Endothelial cell of umbilical vein (primary cell): ENCODE measurements around the gene VWA8. TPM values are rescaled to one million over a fixed set of nuclear protein-coding genes. Genes with fewer than 3 reads are reported as not detected.

ENCODE experiments used
- BruUV-seq: library from RNA; stranded (reverse); fragments of 400-500 nt; replicated peaks from 2 replicates; lab custom pipeline; 2021; lab: Mats Ljungman, UMichigan
- CTCF ChIA-PET: fragments of 300-600, 350-600 bp; sonication (Branson Sonifier 250); formaldehyde crosslinking; loops from one replicate; lab custom pipeline; 2021; ENCODE audit warnings: antibody characterized with exemption, inconsistent platforms; lab: Charles Lee
- POLR2A ChIA-PET: fragments of 300-600, 350-600 bp; sonication (Branson Sonifier 250); formaldehyde crosslinking; loops from one replicate; lab custom pipeline; 2021; ENCODE audit warnings: antibody characterized with exemption, inconsistent platforms; lab: Charles Lee
- DNase-seq: peaks from one replicate; pipeline ENCODE4 v3.0.0-alpha.2; 2011; ENCODE audit warnings: low read depth, low spot score
- FAIRE-seq: peaks from 2 replicates; lab custom pipeline; 2011; peaks lifted over from hg19 to GRCh38; lab: Jason Lieb, UNC
- H2AFZ ChIP-seq: 2 replicates; pipeline ENCODE4 v1.6.0; 2012; ENCODE audit warnings: low read depth, low read length, control low read depth, inconsistent platforms
- H3K27ac ChIP-seq: 2 replicates; pipeline ENCODE4 v1.5.1; 2011; ENCODE audit warnings: low read depth, mild to moderate bottlenecking, control low read depth, low read length, moderate library complexity; ENCODE audit not compliant: insufficient read depth
- H3K27me3 ChIP-seq, 2 experiments: 2 replicates each; pipeline versions ENCODE4 v1.6.0 to v1.6.1; 2011; ENCODE audit warnings: low read length in 2 of 2, mixed read lengths in 1 of 2; ENCODE audit not compliant: control insufficient read depth in 2 of 2, insufficient read depth in 2 of 2
- H3K36me3 ChIP-seq, 2 experiments: 2 replicates in 1 of 2; 3 replicates in 1 of 2; pipeline ENCODE4 v1.5.1; 2011; ENCODE audit warnings: low read length in 2 of 2, mild to moderate bottlenecking in 1 of 2, moderate library complexity in 1 of 2; ENCODE audit not compliant: control insufficient read depth in 2 of 2, insufficient read depth in 2 of 2; ENCODE audit errors: extremely low read depth in 1 of 2
- H3K4me1 ChIP-seq: 3 replicates; pipeline ENCODE4 v1.5.1; 2011; ENCODE audit warnings: mild to moderate bottlenecking, low read length; ENCODE audit not compliant: control insufficient read depth, insufficient read depth; ENCODE audit errors: extremely low read depth
- H3K4me2 ChIP-seq: 2 replicates; pipeline ENCODE4 v1.6.1; 2011; ENCODE audit warnings: low read length, control low read depth, mixed read lengths; ENCODE audit not compliant: insufficient read depth
- H3K4me3 ChIP-seq, 3 experiments: fragments of 200-600 bp in 1 of 3; sonication (generic), shearing (Covaris generic) in 1 of 3; replicated peaks in 1 of 3; 2 replicates each; pipeline ENCODE4 v1.5.1; 2011 to 2016; ENCODE audit warnings: control low read depth in 3 of 3, low read length in 3 of 3, mild to moderate bottlenecking in 2 of 3, inconsistent platforms in 1 of 3, low read depth in 1 of 3, moderate library complexity in 1 of 3; ENCODE audit not compliant: insufficient read depth in 1 of 3
- H3K79me2 ChIP-seq: 2 replicates; pipeline ENCODE4 v1.6.0; 2012; ENCODE audit warnings: low read length, inconsistent platforms; ENCODE audit not compliant: control insufficient read depth, insufficient read depth
- H3K9ac ChIP-seq: replicated peaks from 2 replicates; pipeline ENCODE3; 2011; ENCODE audit warnings: low read length, control low read depth; ENCODE audit not compliant: insufficient read depth; ENCODE audit errors: extremely low read depth
- H3K9me1 ChIP-seq: replicated peaks from 3 replicates; pipeline ENCODE4 v1.6.0; 2011; ENCODE audit warnings: mild to moderate bottlenecking, low read length; ENCODE audit not compliant: control insufficient read depth, insufficient read depth; ENCODE audit errors: extremely low read depth
- H3K9me3 ChIP-seq: replicated peaks from 2 replicates; pipeline ENCODE4 v1.5.1; 2012; ENCODE audit warnings: low read length, inconsistent platforms; ENCODE audit not compliant: control insufficient read depth, insufficient read depth
- H4K20me1 ChIP-seq: replicated peaks from 2 replicates; pipeline ENCODE3; 2011; ENCODE audit warnings: mild to moderate bottlenecking, low read length; ENCODE audit not compliant: control insufficient read depth, insufficient read depth; ENCODE audit errors: extremely low read depth
- EZH2 ChIP-seq: IDR thresholded peaks from 2 replicates; pipeline ENCODE4 v1.6.1; 2012; ENCODE audit warnings: borderline replicate concordance, low read depth, mild to moderate bottlenecking, moderate library complexity, low read length, inconsistent platforms; ENCODE audit not compliant: severe bottlenecking
- FOS ChIP-seq: IDR thresholded peaks from 2 replicates; pipeline ENCODE4 v1.6.1; 2011; ENCODE audit warnings: mild to moderate bottlenecking, low read length, moderate library complexity, borderline replicate concordance; ENCODE audit not compliant: insufficient read depth
- GATA2 ChIP-seq: IDR thresholded peaks from 2 replicates; pipeline ENCODE4 v1.7.0; 2011; ENCODE audit warnings: low read depth, mild to moderate bottlenecking, moderate library complexity, mixed read lengths, low read length; ENCODE audit not compliant: insufficient read length, insufficient read depth
- JUN ChIP-seq: IDR thresholded peaks from 2 replicates; pipeline ENCODE4 v1.6.1; 2011; ENCODE audit warnings: borderline replicate concordance, low read depth; ENCODE audit not compliant: insufficient read length, insufficient read depth
- MYC ChIP-seq: IDR thresholded peaks from one replicate; pipeline ENCODE4 v1.6.1; 2011; ENCODE audit warnings: mild to moderate bottlenecking, low read depth, low read length
- POLR2A ChIP-seq: IDR thresholded peaks from 2 replicates; pipeline ENCODE4 v1.6.1; 2012; ENCODE audit warnings: low read depth, mild to moderate bottlenecking, control low read depth, low read length
- POLR2AphosphoS5 ChIP-seq: IDR thresholded peaks from 2 replicates; pipeline ENCODE4 v1.6.1; 2012; ENCODE audit warnings: low read depth, mild to moderate bottlenecking, control low read depth, low read length, moderate library complexity; ENCODE audit not compliant: insufficient read depth
- dilution Hi-C: fragments of 300-500 bp; cut with MboI; formaldehyde crosslinking; loops from one replicate; pipeline ENCODE4 v1.15.0; 2019; ENCODE audit warnings: low sequenced_read_pairs; ENCODE audit not compliant: extremely low pct_ligation_motif_present
- intact Hi-C: fragments of 100-400 bp; cut with micrococcal nuclease; formaldehyde crosslinking; loops from one replicate; pipeline ENCODE4 v1.10.0; 2022
- polyA plus RNA-seq, 4 experiments: library from polyadenylated mRNA; depleted of rRNA in 3 of 4; stranded (reverse) in 3 of 4; unstranded in 1 of 4; fragments of >200 nt; gene quantifications; 2 replicates each; pipeline versions ENCODE4 v1.2.1 to v1.2.3, GENCODE V29; 2011 to 2012; ENCODE audit warnings: missing spikeins in 1 of 4
- total RNA-seq: library from RNA; stranded (reverse); gene quantifications from 2 replicates; pipeline ENCODE4 v1.2.3, GENCODE V29; 2021
- TF ChIP-seq, protein P1 (sequence below), 2 donors: IDR thresholded peaks; 1 replicate in 1 of 2; 2 replicates in 1 of 2; pipeline ENCODE4 v1.5.1; 2011; ENCODE audit warnings: low read length in 2 of 2, mild to moderate bottlenecking in 2 of 2, moderate library complexity in 2 of 2, control low read depth in 1 of 2, inconsistent platforms in 1 of 2, low read depth in 1 of 2; ENCODE audit not compliant: insufficient read depth in 1 of 2; ENCODE audit errors: extremely low read depth in 1 of 2
- TF ChIP-seq, protein P2 (sequence below): IDR thresholded peaks from 2 replicates; pipeline ENCODE4 v1.6.1; 2011; ENCODE audit not compliant: insufficient read depth, insufficient read length

Gene VWA8
- total and polyA plus RNA-seq, 2 donors (not counting 3 experiments of a cell fraction or from before 2014, with no cell fraction given): 2.9 to 11.3 TPM

DNA sequence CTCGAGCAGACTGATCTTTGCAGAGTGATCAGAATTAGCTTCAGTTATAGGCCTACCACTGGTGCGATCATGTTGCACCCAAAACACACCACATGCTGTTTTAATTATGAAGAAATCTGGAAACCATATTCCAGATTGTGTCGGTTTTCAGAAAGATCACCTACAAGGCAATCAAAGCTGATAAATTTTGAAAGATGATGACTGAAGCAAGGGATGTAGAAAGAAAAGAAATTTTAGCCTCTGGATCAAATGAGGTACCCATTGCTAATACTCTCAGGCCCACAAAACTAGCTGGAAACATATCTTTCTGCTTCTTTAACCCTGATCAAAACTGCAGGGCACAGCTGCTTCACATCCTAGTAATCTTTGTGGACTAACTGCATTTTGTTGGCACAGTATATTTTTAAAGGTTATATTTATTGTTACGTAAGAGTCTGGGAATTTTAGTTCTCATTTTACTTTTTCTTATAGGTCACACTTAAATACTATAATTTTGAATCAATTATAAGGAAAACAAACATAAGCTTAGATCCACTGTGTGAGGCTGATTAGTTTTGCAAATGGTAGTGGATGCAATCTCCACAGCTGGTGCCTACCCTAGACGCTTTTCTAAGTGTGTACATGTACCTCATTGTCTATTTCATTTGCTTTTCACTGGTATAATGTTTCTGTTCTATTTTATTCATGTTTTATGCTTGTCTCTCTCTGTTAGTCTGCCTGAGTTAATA lies 352.6 kb downstream of the VWA8 start:
- no peak overlapping the region for H3K9ac ChIP-seq
- no peak for DNase-seq
- H3K4me2 ChIP-seq: no peak overlapping the region
- no peaks in the 10 kb centered on the region for H3K36me3 ChIP-seq
- no peak overlapping the region for H2AFZ ChIP-seq
- CTCF ChIA-PET: interaction anchor here (1.2 to 1.4 kb wide), 2 partner anchors 42 to 44 kb away, joined by 3 to 4 read pairs; no protein-coding TSS in a partner anchor
- H3K4me1 ChIP-seq: peaks cover 19% of the 10 kb centered on the region
- H3K27ac ChIP-seq: no peak overlapping the region
- no peaks in the 10 kb centered on the region for H4K20me1 ChIP-seq
- TF ChIP-seq, protein P1, sequence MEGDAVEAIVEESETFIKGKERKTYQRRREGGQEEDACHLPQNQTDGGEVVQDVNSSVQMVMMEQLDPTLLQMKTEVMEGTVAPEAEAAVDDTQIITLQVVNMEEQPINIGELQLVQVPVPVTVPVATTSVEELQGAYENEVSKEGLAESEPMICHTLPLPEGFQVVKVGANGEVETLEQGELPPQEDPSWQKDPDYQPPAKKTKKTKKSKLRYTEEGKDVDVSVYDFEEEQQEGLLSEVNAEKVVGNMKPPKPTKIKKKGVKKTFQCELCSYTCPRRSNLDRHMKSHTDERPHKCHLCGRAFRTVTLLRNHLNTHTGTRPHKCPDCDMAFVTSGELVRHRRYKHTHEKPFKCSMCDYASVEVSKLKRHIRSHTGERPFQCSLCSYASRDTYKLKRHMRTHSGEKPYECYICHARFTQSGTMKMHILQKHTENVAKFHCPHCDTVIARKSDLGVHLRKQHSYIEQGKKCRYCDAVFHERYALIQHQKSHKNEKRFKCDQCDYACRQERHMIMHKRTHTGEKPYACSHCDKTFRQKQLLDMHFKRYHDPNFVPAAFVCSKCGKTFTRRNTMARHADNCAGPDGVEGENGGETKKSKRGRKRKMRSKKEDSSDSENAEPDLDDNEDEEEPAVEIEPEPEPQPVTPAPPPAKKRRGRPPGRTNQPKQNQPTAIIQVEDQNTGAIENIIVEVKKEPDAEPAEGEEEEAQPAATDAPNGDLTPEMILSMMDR (IDR thresholded peaks at IDR 0.05; ENCODE audit: extremely low read depth in 1 of 2, insufficient read depth in 1 of 2, low read depth in 1 of 2, low read length in 2 of 2): no peak
- TF ChIP-seq JUN (no peak), POLR2A (no peak), EZH2 (no peak), GATA2 (no peak), MYC (no peak), POLR2AphosphoS5 (no peak), FOS (no peak)
- TF ChIP-seq, protein P2, sequence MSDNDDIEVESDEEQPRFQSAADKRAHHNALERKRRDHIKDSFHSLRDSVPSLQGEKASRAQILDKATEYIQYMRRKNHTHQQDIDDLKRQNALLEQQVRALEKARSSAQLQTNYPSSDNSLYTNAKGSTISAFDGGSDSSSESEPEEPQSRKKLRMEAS: no peak
- intact Hi-C loops: no loop called here
- H3K27me3 ChIP-seq: no peaks in the 10 kb centered on the region
- BruUV-seq: no TSS peak
- no peak overlapping the region for H3K4me3 ChIP-seq
- no peaks in the 10 kb centered on the region for H3K9me1 ChIP-seq
- no peaks in the 10 kb centered on the region for H3K79me2 ChIP-seq
- POLR2A ChIA-PET: no interaction called here
- no peaks in the 10 kb centered on the region for H3K9me3 ChIP-seq
- no peak for FAIRE-seq
- dilution Hi-C loops: no loop called here
